A549 (cell line): ENCODE results near the gene ITGAL. TPM values are rescaled to one million over a fixed set of nuclear protein-coding genes. Genes with fewer than 3 reads are reported as not detected.

Experiments
- ATAC-seq, 2 experiments: fragments of 200-7000 bp in 1 of 2; fragments of >200 bp in 1 of 2; cut with Nextera tagmentation in 1 of 2; cut with Tn5 transposase in 1 of 2; 3 replicates each; pipeline versions ENCODE4 v1.8.0 to v1.9.1; 2018 to 2020; ENCODE audit warnings: mild to moderate bottlenecking in 1 of 2, moderate library complexity in 1 of 2
- CTCF ChIA-PET: fragments of 300-600 bp; sonication (Branson Sonifier 250); formaldehyde crosslinking; extraction: SDS; loops from one replicate; lab custom pipeline; 2021; ENCODE audit warnings: antibody characterized with exemption, inconsistent platforms; lab: Yijun Ruan, JAX
- POLR2A ChIA-PET: fragments of 350-600 bp; formaldehyde crosslinking; extraction: SDS; loops from one replicate; lab custom pipeline; 2021; ENCODE audit warnings: antibody characterized with exemption, inconsistent platforms; lab: Yijun Ruan, JAX
- DNase-seq, 2 experiments: peaks; one replicate each; pipeline versions ENCODE4 v3.0.0 to v3.0.0-alpha.2; 2011 to 2016; ENCODE audit warnings: low read depth in 1 of 2, low spot score in 1 of 2
- FAIRE-seq: peaks from 2 replicates; lab custom pipeline; 2011; peaks lifted over from hg19 to GRCh38; lab: Jason Lieb, UNC
- H3K27ac ChIP-seq, 2 experiments: fragments of >200 bp; sonication (Bioruptor Twin); formaldehyde crosslinking; 3 replicates each; pipeline ENCODE4 v1.5.1; 2016 to 2017
- H3K4me1 ChIP-seq: fragments of >200 bp; sonication (Bioruptor Twin); formaldehyde crosslinking; 3 replicates; pipeline ENCODE4 v1.6.1; 2016
- H3K4me2 ChIP-seq: fragments of >200 bp; sonication (Bioruptor Twin); formaldehyde crosslinking; 3 replicates; pipeline ENCODE4 v1.6.1; 2016
- H3K4me3 ChIP-seq: fragments of >200 bp; sonication (Bioruptor Twin); formaldehyde crosslinking; 3 replicates; pipeline ENCODE4 v1.5.1; 2016
- H3K9me3 ChIP-seq: fragments of >200 bp; sonication (Bioruptor Twin); formaldehyde crosslinking; 3 replicates; pipeline ENCODE4 v1.6.1; 2016
- BHLHE40 ChIP-seq: IDR thresholded peaks from 2 replicates; pipeline ENCODE4 v1.6.1; 2012; ENCODE audit warnings: low read depth, low read length, inconsistent platforms
- CBX2 ChIP-seq: fragments of 200-600 bp; sonication (generic); IDR thresholded peaks from 2 replicates; pipeline ENCODE4 v1.6.1; 2016; ENCODE audit warnings: low read depth, mild to moderate bottlenecking, borderline replicate concordance
- CEBPB ChIP-seq, 2 experiments: fragments of >200 bp in 1 of 2; sonication (Bioruptor Twin) in 1 of 2; formaldehyde crosslinking in 1 of 2; IDR thresholded peaks; 2 replicates each; pipeline ENCODE4 v1.6.1; 2012 to 2016
- HDAC2 ChIP-seq: fragments of 200-600 bp; sonication (generic); IDR thresholded peaks from 2 replicates; pipeline ENCODE4 v1.6.1; 2016
- HEYL ChIP-seq: fragments of 250-450 bp; sonication (Bioruptor Pico); IDR thresholded peaks from 2 replicates; pipeline ENCODE4 v1.8.0; 2021; ENCODE audit warnings: mild to moderate bottlenecking, moderate library complexity
- HOXB13 ChIP-seq: fragments of 250-450 bp; sonication (Bioruptor Pico); IDR thresholded peaks from 2 replicates; pipeline ENCODE4 v1.5.0; 2020; ENCODE audit warnings: low read depth, mild to moderate bottlenecking, moderate library complexity
- JUN ChIP-seq, 2 experiments: fragments of >200 bp; sonication (Bioruptor Twin); formaldehyde crosslinking; IDR thresholded peaks; 2 replicates in 1 of 2; 3 replicates in 1 of 2; pipeline ENCODE4 v1.6.1; 2016 to 2017
- MAFK ChIP-seq: fragments of 450-650 bp; IDR thresholded peaks from 2 replicates; pipeline ENCODE4 v1.6.1; 2014; ENCODE audit not compliant: partially characterized antibody
- MAX ChIP-seq: IDR thresholded peaks from 2 replicates; pipeline ENCODE4 v1.6.1; 2012
- RCOR1 ChIP-seq: fragments of 150-350 bp; IDR thresholded peaks from 2 replicates; pipeline ENCODE4 v1.6.1; 2014; ENCODE audit warnings: antibody characterized with exemption, low read length, low read depth
- RFX5 ChIP-seq: fragments of 450-650 bp; IDR thresholded peaks from 2 replicates; pipeline ENCODE4 v1.7.1; 2014; ENCODE audit warnings: antibody characterized with exemption, mild to moderate bottlenecking, moderate library complexity
- TP53 ChIP-seq: fragments of 250-450 bp; sonication (Bioruptor Pico); IDR thresholded peaks from 2 replicates; pipeline ENCODE4 v1.5.0; 2021; ENCODE audit warnings: mild to moderate bottlenecking, moderate library complexity
- ZFP36 ChIP-seq: fragments of 450-650 bp; IDR thresholded peaks from 2 replicates; pipeline ENCODE4 v1.6.1; 2014; ENCODE audit warnings: borderline replicate concordance; ENCODE audit not compliant: partially characterized antibody
- WGBS: methylation state at CpG from one replicate; pipeline ENCODE4 v1.1.6; 2017; ENCODE audit errors: missing lambda C conversion rate; 5-methylcytosine and 5-hydroxymethylcytosine counted together
- polyA plus RNA-seq, 4 experiments: library from polyadenylated mRNA; depleted of rRNA in 3 of 4; stranded (reverse); fragments of >200 nt; fragmentation: RNase III in 1 of 4; extraction: RNeasy Plus Mini Kit Qiagen cat#74134 plus additional on column Dnase treatment in 1 of 4; gene quantifications; 2 replicates in 3 of 4; 3 replicates in 1 of 4; pipeline ENCODE4 v1.2.3, GENCODE V29; 2011 to 2017
- TF ChIP-seq, protein P1 (sequence below): fragments of >200 bp; sonication (Bioruptor Twin); formaldehyde crosslinking; IDR thresholded peaks from 3 replicates; pipeline ENCODE4 v1.5.1; 2016
- TF ChIP-seq, protein P2 (sequence below): IDR thresholded peaks from 2 replicates; pipeline ENCODE4 v1.6.1; 2012; ENCODE audit warnings: low read depth, borderline replicate concordance

The ITGAL gene
- polyA plus RNA-seq, 2 of the 4 experiments (the other 2 are of a cell fraction), result 0.17 to 0.94 TPM

- no peak overlapping the region for H3K4me2 ChIP-seq
- CTCF ChIA-PET, result interaction anchor here (1.6 to 1.7 kb wide), 2 partner anchors 72 to 130 kb away, joined by 5 to 7 read pairs; partner anchors contain the start of gene DCTPP1
- FAIRE-seq, result no peak
Measured at GRCh38 chr16:30559690-30560089, 87.1 kb downstream of the ITGAL start.

DNA sequence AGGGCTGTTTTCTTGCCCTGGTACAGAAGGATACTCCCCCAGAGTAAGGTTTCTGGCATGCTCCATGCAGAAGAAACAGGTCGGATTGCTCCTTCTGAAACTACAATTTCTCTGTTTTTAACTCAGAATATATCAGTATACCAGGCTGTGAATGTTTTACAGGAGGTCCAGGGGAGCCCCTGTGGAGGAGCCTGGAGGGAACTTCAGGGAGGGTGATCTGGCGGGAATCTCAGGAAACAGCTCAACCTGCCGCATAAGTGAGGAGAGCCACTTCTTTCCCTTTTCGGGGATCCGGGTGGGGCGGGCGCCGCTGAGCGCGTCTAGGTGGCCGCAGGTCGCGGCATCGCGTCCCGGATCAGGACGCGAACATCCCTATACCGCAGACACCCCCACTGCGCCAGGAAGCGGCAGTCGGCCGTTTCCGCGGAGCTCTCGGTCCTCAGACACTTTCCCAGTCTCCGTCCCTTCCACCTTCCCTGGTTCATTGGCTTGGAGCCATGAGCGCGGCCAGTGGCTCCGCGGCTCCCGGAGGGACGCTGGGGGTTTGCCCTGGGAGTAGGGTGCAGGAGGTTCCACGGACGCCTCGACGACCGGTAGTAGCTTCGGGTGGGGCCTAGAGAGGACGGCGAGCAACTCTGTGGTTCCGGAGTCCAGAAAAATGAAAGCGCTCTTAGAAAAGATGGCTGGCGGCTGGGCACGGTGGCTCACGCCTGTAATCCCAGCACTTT, 88.7 kb downstream of the ITGAL start:
- H3K4me1 ChIP-seq, result peaks cover 4% of the 10 kb centered on the region; the same call in 1 of the 3 replicates
- no peaks in the 10 kb centered on the region for H3K9me3 ChIP-seq
- no peak for ATAC-seq
- CTCF ChIA-PET, result interaction anchor here (0.6 to 1.8 kb wide), 7 partner anchors 10 to 131 kb away, joined by 3 to 10 read pairs (median 3); partner anchors contain the start of genes DCTPP1 and ZNF688
- H3K4me3 ChIP-seq, result peak overlapping the region; percentile 45
- POLR2A ChIA-PET, result interaction anchor here (1.4 kb wide), 1 partner anchor 116 kb away, joined by 6 read pairs; the partner anchor contains the start of gene SEPHS2
- TF ChIP-seq CBX2 (no peak), RCOR1 (no peak), MAX (peak; percentile 17; the same call in 1 of the 2 replicates), HOXB13 (CRISPR knock-in tag) (no peak; the same call in 1 of the 2 replicates)
- TF ChIP-seq, protein P1, sequence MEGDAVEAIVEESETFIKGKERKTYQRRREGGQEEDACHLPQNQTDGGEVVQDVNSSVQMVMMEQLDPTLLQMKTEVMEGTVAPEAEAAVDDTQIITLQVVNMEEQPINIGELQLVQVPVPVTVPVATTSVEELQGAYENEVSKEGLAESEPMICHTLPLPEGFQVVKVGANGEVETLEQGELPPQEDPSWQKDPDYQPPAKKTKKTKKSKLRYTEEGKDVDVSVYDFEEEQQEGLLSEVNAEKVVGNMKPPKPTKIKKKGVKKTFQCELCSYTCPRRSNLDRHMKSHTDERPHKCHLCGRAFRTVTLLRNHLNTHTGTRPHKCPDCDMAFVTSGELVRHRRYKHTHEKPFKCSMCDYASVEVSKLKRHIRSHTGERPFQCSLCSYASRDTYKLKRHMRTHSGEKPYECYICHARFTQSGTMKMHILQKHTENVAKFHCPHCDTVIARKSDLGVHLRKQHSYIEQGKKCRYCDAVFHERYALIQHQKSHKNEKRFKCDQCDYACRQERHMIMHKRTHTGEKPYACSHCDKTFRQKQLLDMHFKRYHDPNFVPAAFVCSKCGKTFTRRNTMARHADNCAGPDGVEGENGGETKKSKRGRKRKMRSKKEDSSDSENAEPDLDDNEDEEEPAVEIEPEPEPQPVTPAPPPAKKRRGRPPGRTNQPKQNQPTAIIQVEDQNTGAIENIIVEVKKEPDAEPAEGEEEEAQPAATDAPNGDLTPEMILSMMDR, result no peak
- TF ChIP-seq, protein P2, sequence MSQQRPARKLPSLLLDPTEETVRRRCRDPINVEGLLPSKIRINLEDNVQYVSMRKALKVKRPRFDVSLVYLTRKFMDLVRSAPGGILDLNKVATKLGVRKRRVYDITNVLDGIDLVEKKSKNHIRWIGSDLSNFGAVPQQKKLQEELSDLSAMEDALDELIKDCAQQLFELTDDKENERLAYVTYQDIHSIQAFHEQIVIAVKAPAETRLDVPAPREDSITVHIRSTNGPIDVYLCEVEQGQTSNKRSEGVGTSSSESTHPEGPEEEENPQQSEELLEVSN, result peak; percentile 26; the same call in 1 of the 2 replicates
- no peak for DNase-seq
- H3K4me2 ChIP-seq, result peak overlapping the region; percentile 75
- WGBS, result 66% methylated on average over 23 of the region's 46 CpGs
- peak overlapping the region; percentile 73 to 75 for H3K27ac ChIP-seq
- FAIRE-seq, result no peak

More at GRCh38 chr16:30559690-30560089, 87.1 kb downstream of the ITGAL start:
- peaks cover 4% of the 10 kb centered on the region; the same call in 1 of the 3 replicates for H3K4me1 ChIP-seq
- TF ChIP-seq JUN (IDR thresholded peaks at IDR 0.05) (no peak), RFX5 (no peak), MAX (no peak), BHLHE40 (no peak), ZFP36 (no peak)
- H3K4me3 ChIP-seq, result no peak overlapping the region
- WGBS, result 96% methylated on average over 6 of the region's 6 CpGs
- no peak for ATAC-seq
- H3K27ac ChIP-seq, result peak overlapping the region in 1 of 2 experiments; percentile 98; a peak in 3 of 6 replicates
- POLR2A ChIA-PET, result interaction anchor here (2.8 kb wide), 1 partner anchor 12 kb away, joined by 44 read pairs; the partner anchor contains the start of gene ZNF688
- no peaks in the 10 kb centered on the region for H3K9me3 ChIP-seq
- no peak for DNase-seq

DNA sequence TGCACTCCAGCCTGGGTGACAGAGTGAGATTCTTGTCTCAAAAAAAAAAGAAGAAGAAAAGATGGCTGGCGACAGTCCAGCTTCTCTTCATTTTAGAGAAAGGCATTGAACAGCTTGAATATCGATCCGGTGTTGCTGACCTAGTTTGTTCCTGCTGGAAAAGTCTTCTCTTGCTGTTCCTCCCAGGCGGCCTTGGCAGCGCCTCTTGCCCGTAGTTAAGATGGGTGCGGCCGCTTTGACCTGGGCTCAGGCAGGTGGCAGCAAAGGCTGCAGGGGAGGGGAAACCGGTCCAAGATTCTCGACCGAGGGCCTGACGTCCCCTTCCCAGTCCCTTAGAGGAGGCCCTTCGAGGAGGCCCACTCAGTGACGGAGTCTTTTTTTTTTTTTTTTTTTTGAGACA, 89.5 kb downstream of the ITGAL start:
- Histone ChIP-seq H3K9me3 (no peaks in the 10 kb centered on the region), H3K27ac (peak overlapping the region in 1 of 2 experiments; percentile 75; a peak in 3 of 6 replicates), H3K4me2 (peak overlapping the region; percentile 75; the same call in 2 of the 3 replicates)
- FAIRE-seq (no peak), DNase-seq (no peak), ATAC-seq (no peak)
- TF ChIP-seq MAX (no peak), TP53 (CRISPR knock-in tag) (no peak)
- TF ChIP-seq, all 56 proteins: peak for 0
- ChIA-PET CTCF (interaction anchor here (1.1 to 1.8 kb wide), 5 partner anchors 9 to 132 kb away, joined by 3 to 10 read pairs (median 3); partner anchors contain the start of genes DCTPP1 and ZNF688), POLR2A (interaction anchor here (1.4 kb wide), 1 partner anchor 117 kb away, joined by 6 read pairs; the partner anchor contains the start of gene SEPHS2)
- H3K4me3 ChIP-seq, result no peak overlapping the region
- 93% methylated on average over 14 of the region's 14 CpGs for whole genome bisulfite sequencing
- peaks cover 3% of the 10 kb centered on the region; the same call in 2 of the 3 replicates for H3K4me1 ChIP-seq

DNA sequence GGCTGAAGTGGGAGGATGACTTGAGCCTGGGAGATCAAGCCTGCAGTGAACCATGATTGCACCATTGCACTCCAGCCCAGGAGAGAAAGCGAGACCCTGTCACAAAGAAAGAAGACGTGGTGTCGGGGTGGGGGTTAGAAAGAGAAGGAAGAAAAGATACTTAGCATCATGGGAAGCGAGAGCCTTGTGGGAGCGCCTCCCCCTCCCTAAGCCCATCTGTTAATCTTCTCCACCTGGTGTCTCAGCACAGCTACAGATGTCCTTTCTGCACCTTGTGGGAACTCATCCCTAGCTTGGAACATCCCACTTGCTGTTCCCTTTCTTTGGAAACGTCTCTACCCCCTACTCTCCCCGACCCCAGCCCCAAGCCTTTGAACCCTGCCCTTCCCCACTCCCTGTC, 93.0 kb downstream of the ITGAL start:
- Histone ChIP-seq H3K9me3 (no peaks in the 10 kb centered on the region), H3K4me1 (peaks cover 26% of the 10 kb centered on the region), H3K4me2 (no peak overlapping the region), H3K27ac (0 out of 6 replicates have a peak overlapping the region, but pooled peaks of 1 of the 2 experiments have one; percentile 11), H3K4me3 (no peak overlapping the region)
- FAIRE-seq, result no peak
- TF ChIP-seq HEYL (CRISPR knock-in tag) (no peak), HDAC2 (no peak), MAFK (no peak), CEBPB (IDR thresholded peaks at IDR 0.05) (no peak)
- DNase-seq, result no peak
- ChIA-PET POLR2A (interaction anchor here (0.7 to 1.0 kb wide), 2 partner anchors 37 to 58 kb away, joined by 5 read pairs; no protein-coding TSS in a partner anchor), CTCF (interaction anchor here (1.6 to 2.6 kb wide), 2 partner anchors 63 to 135 kb away, joined by 10 to 12 read pairs; partner anchors contain the start of gene DCTPP1)
- 63% methylated on average over 7 of the region's 7 CpGs for WGBS
- no peak for ATAC-seq
